Fibroblast of pulmonary artery (primary cell): ENCODE measurements around the gene LAMA1.

Source experiments
- DNase-seq: peaks from one replicate; pipeline ENCODE4 v3.0.0-alpha.2; 2010; ENCODE audit warnings: low read depth
- H3K4me3 ChIP-seq: replicated peaks from 2 replicates; pipeline ENCODE4 v1.5.1; 2011; ENCODE audit warnings: low read depth, mild to moderate bottlenecking, control low read depth, low read length, moderate library complexity
- CTCF ChIP-seq: IDR thresholded peaks from 2 replicates; pipeline ENCODE4 v1.5.1; 2011; ENCODE audit warnings: mild to moderate bottlenecking, control low read depth, low read length, inconsistent platforms; ENCODE audit errors: missing control alignments

LAMA1 gene

GRCh38 chr18:6934859-6935258, 182.7 kb downstream of the LAMA1 start:
- no peak for TF ChIP-seq CTCF
- no peak overlapping the region for H3K4me3 ChIP-seq
- no peak for DNase-seq

- TF ChIP-seq CTCF: no peak
- DNase-seq: no peak
- no peak overlapping the region for H3K4me3 ChIP-seq
Observed at GRCh38 chr18:6929370-6930102, 188.1 kb downstream of the LAMA1 start.

- no peak overlapping the region for H3K4me3 ChIP-seq
- DNase-seq: no peak
- no peak for TF ChIP-seq CTCF
Observed at GRCh38 chr18:6928359-6928758, 189.2 kb downstream of the LAMA1 start.

- H3K4me3 ChIP-seq: no peak overlapping the region
- no peak for DNase-seq
- no peak for TF ChIP-seq CTCF
Observed at GRCh38 chr18:6927153-6927552, 190.4 kb downstream of the LAMA1 start.

GRCh38 chr18:6923220-6923619, 194.4 kb downstream of the LAMA1 start:
- H3K4me3 ChIP-seq: no peak overlapping the region
- TF ChIP-seq CTCF: no peak
- no peak for DNase-seq

- TF ChIP-seq CTCF: no peak
- DNase-seq: no peak
- H3K4me3 ChIP-seq: no peak overlapping the region
Observed at GRCh38 chr18:6921571-6921970, 196.0 kb downstream of the LAMA1 start.
